GM18858 (cell line): ENCODE results near the gene STRIP2.
"Not testable (repeated sequence)": the region's sequence is repeated elsewhere in the genome, so short reads cannot be mapped to it uniquely, and the experiment has no call there.

Experiments
- ATAC-seq: cut with Tn5 transposase; IDR thresholded peaks from one replicate; pipeline ENCODE4 v1.9.1; 2021; ENCODE audit not compliant: unreplicated experiment

STRIP2 gene

GRCh38 chr7:129433847-129434674 is at the start of gene STRIP2:
Gene STRIP2, plus strand, starts transcription at chr7:129434432. Its CDS starts 41 bp downstream, at chr7:129434473.
- peak; percentile 90 for ATAC-seq

GRCh38 chr7:129385116-129385515 is 49.1 kb upstream of the STRIP2 start:
- ATAC-seq, result no peak

- ATAC-seq, result no peak
Observed at GRCh38 chr7:129385598-129385997, 48.6 kb upstream of the STRIP2 start.

DNA sequence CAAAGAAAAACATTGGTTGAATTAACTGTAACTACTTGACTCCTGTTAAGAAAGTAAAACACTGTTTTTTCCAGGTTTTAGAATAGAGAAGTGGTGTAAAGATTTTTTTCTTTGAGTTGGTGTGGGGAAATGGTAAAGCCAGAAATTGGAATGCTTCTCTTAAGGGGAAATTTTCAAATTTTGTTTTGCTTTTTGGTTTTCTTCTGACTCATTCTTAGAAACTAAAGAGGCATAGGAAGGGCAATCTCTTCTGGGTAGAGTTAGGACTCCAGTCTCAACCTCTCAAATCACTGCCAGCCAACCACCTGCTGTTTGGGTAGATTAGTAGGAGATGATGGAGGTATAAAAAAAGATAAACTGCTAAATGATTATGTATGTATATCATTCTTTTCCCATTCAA is 47.7 kb upstream of the STRIP2 start:
- no peak for ATAC-seq

- ATAC-seq, result no peak
Observed at GRCh38 chr7:129387537-129387936, 46.7 kb upstream of the STRIP2 start.

DNA sequence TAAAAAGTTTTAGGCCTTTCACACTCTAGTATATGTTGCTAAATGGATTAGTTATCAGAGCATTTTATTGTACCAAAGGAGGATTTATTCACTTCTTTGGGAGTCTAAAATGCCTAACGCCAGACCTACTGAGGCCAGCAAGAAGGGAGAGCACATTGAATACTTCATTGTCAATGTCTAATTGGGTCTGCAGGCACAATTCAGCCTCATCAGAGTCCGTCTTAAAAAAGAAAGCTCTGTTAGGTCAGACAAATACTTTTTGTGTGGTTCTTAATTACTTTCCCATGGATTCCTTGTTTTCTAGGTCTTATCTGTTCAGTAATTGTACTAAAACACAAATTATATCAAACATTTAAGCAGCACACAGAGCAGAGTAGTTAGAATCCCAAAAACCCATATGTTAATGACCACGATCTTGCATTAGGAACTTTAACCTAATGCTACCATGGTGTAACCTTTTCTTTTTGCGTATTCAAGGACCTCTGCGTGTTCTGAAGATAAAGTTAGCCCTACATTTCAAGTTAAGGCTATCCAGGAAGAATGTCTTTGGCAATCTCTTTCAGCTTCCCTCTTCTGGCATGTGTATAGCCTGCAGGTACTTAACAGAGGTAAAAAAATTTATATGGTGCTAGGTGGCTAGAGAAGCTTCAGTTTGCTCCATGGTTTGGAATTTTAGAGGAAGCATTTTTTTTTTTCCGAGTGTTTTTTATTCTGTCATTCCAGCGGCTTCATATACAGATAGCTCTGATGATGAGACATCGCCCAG is 45.7 kb upstream of the STRIP2 start:
- ATAC-seq, result no peak

DNA sequence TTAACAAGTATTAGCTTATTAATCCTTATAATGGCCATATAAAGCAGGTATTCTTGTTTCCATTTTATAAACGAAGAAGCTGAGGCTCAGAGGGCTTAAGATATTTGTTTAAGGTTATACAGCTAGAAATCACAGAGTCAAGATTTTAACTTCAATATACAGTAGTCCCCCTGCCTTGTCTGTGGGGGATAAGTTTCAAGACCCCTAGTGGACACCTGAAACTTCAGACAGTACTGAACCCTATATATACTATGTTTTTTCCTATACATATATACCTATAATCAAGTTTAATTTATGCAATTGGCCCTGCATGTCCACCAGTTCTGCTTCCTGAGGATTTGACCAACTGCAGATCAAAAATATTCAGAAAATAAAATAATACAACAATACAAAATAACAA is 44.4 kb upstream of the STRIP2 start:
- ATAC-seq, result no peak

DNA sequence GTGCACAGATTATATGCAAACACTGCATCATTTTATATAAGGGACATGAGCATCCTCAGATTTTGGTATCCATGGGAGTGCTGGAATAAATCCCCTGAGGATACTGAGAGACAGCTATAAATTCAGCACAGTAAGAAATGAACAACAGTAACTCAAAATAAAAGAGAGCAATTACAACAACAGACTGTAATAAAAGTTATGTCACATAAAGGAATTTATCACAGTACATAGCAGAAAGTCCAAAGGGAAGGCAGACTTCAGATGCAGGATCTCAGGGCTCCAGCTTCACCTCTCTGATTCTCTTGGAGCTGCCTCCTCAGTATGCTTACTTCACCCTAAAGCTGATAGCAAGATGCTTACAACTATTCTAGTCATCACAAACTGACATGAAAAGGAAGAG is 43.9 kb upstream of the STRIP2 start:
- ATAC-seq, result no peak

DNA sequence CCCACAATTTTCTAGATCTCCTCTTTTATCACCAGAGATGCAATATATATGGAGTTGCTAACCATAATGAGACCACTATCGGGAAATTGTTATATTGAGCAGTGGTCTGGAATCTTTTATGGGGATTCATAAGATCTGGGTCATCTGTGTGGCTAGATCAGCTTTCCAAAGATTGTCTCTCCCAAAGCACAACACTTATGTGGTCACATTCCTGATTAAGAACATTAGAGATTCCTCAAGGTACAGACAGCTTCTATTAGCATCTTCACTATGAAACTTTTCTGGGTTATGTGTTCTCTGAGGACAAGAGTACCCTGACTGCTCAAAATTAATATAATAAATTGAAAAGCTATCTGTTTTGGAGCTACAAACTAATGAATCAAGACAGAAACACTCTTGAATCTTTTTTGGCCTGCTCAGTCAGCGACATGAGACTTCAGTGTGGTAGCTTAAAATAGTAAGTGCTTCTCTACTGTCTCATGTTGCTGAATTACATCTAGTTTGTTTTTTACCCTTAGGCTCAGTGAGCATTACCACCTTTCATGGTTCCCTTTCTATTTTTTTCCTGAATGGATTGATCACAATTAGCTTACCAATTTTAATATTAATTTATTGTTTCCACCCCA is 42.6 kb upstream of the STRIP2 start:
- no peak for ATAC-seq

- no peak for ATAC-seq
Observed at GRCh38 chr7:129393255-129393654, 41.0 kb upstream of the STRIP2 start.

DNA sequence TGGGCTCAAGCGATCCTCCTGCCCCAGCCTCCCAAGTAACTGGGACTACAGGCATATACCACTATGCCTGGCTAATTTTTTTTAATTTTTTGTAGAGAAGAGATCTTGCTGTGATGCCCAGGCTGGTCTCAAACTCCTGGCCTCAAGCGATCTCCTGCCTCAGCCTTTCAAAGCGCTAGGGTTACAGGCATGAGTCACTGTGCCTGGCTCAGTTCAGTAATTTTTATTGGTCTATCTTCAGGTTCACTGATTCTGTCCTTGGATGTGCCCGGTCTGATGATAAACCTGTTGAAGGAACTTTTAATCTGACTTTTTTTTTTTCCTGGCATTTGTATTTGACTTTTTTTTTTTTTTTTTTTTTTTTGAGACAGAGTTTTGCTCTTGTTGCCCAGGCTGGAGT is 40.1 kb upstream of the STRIP2 start:
- ATAC-seq, result no peak

- ATAC-seq, result no peak
Observed at GRCh38 chr7:129394982-129395914, 39.0 kb upstream of the STRIP2 start.

DNA sequence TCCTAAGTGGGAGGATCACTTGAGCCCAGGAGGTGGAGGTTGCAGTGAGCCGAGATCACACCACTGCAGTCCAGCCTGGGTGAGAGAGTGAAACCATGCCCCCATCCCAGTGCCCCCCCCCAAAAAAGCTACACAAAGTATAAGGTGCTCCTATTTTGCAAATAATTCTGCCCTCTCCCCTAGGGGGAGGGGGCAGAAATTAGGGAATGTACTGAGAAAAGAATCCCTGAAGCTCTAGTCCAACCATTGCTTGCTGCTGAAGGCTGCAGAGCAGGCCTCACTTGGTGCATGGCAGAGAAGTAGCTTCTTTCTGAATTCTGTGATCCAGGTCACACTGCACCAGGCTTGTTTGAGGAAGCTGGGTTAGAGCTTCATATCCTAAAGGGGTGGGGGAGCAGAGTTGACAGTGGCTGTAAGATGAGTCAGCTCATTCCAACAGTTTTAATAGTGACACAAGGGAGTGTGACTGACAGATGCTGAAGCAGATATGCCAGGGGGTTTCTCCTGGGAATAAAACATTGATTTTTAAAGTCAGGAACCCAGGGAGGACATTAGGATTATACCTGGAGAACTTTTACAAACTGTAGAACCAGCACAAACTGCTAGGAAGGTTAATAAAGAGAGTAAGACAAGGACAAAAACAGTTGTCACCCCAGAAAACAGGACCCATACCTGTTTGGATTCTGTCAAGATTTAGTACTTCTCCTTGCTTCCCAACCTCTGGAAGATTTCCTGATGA is 32.8 kb upstream of the STRIP2 start:
- ATAC-seq, result no peak

GRCh38 chr7:129401967-129402860 is 32.0 kb upstream of the STRIP2 start:
- ATAC-seq, result no peak

DNA sequence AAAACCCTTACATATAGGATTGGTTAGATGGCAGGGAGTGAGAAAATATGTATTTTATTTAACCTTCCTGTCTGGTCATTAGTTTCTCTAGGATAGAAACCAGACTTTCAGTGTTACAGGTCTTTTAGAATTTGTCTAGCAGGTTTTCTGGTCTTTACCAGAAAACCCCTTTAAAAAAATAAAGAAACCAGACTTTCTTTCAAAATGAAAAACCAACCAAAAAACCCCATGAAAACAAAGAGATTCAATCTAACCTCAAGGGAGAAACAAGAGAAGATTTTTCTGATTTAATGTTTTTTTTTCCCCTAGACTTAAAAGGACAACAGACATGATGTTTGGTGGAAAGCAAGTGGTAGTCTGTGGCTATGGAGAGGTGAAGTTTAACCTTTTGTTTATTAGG is 28.7 kb upstream of the STRIP2 start:
- ATAC-seq, result no peak

- ATAC-seq, result not testable (repeated sequence)
Observed at GRCh38 chr7:129410238-129410637, 24.0 kb upstream of the STRIP2 start.

GRCh38 chr7:129412501-129412900 is 21.7 kb upstream of the STRIP2 start:
- no peak for ATAC-seq

DNA sequence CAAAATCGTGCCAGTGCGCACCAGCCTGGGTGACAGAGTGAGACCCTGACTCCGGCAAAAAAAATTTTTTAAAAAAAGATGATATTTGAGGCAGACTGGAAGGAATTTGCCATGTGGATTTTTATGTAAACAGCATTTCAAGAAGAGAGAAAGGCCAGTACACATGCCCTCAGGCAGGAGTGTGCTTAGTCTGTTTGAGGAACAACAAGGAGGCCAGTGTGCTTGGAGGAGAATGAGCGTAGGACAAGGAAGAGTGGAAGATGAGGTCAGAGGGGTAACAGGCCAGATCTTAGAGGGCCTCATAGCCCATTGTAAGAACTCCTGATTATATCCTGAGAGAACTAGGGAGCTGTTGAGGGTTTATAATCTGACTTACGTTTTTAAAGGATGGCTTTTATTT is 17.2 kb upstream of the STRIP2 start:
- no peak for ATAC-seq

- ATAC-seq, result no peak
Observed at GRCh38 chr7:129421717-129422250, 12.4 kb upstream of the STRIP2 start.
